NCI-H748 (cell line): Measurements from ENCODE around the gene SDF4.

Source experiments
- DNase-seq: peaks from one replicate; lab custom pipeline; 2025; ENCODE audit not compliant: unreplicated experiment; lab: John Stamatoyannopoulos, UW

Gene SDF4

DNA sequence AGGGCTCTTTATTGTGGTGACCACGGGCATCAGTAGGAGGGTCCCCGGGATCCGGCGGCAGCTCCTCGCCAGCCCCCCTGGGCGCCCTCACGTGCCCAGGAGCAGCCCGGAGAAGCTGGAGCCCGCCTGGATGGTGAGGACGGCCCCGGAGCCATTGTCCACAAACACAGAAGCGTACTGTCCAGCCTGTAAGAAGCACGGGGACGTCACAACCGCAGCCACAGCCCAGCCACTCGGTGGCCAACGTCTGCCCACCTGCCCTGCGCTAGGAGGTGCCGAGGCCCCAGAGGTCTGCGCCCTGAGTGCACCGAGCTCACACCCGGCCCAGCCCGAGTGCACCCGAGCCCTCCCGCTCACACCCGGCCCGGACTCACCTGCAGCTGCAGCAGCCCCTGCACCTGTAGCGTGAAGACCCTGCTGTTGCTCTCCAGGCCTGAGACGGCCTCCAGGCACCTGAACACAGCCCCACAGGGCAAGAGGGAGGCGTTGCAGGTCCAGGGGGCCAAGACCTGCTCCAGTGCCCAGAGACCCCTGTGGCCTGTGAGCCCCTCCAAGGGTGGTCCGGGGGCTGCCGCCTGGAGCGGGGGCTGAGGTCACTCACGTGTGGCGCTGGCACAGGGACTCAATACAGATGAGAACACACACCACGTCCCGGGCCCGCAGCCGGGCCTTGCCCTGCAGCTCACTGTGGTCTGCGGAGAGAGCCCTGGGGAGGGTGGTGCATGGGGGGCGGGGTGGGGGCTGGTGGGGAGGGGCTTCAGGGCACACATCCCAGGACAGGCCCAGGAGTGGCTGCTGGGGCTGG lies 10.9 kb upstream of the SDF4 start:
- no peak for DNase-seq

- no peak for DNase-seq
Observed at GRCh38 chr1:1241588-1242219, 9.9 kb upstream of the SDF4 start.

- DNase-seq = no peak
Observed at GRCh38 chr1:1240822-1241587, 9.2 kb upstream of the SDF4 start.

- DNase-seq = no peak
Observed at GRCh38 chr1:1240348-1240732, 8.5 kb upstream of the SDF4 start.

- DNase-seq = no peak
Observed at GRCh38 chr1:1239614-1240347, 8.0 kb upstream of the SDF4 start.

DNA sequence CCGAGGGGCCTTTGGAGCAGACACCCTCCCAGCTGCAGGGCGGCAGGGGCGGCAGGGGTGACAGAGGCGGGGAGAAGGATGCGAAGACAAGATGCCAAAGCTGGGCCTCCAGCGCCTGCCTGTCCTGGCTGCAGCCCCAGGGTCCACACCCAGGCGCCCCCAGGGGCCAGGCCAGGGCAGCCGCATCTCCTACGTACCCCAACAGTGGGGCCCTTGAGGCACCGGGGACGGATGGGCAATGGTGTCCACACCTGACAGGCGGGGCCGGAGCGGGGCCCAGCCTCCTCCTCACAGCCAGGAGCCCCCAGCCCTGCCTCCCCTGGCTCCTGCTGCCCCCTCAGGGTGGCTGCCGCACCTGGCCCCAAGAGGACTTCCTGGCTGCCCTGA lies 7.4 kb upstream of the SDF4 start:
- no peak for DNase-seq

- no peak for DNase-seq
Observed at GRCh38 chr1:1238702-1239178, 6.9 kb upstream of the SDF4 start.

DNA sequence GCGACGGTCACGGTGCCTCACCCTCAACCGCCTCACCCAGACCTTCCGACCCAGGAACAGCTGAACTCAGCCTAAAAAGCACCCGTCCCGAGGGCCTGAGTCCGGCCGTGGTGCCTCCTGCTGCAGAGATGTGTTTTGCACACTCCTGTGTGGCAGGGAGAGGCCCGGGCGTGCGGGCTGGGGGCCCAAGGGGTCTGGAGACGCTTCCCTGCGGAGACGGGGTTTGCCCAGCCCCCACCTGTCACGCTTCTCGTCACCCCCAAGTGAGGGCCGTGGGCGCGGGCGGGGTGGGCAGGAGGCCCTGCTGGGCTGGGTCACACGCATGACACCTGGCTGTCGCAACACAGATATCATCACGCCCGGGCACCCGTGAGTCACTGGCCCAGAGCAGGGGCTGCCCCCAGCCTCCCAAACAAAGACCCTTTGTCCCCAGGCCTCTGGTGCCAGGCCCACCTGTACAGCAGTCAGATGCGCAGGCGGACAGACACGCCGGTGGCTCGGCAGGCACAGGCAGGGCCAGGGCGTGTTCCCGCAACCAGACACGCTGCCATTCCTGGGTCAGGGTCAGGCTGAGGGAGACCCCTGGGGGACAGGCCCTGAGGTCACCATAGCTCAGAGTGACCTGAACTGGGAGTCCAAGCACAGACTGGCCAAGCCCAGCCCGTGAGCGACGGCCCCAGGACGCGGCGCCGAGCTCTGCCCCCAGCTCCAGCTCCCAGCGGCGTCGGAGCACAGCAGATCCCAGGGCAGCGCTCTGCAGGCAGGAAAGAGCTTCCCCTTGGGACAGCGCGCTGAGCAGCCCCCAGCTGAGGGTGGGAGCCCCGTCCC lies 6.3 kb upstream of the SDF4 start:
- DNase-seq = peak; percentile 14

DNA sequence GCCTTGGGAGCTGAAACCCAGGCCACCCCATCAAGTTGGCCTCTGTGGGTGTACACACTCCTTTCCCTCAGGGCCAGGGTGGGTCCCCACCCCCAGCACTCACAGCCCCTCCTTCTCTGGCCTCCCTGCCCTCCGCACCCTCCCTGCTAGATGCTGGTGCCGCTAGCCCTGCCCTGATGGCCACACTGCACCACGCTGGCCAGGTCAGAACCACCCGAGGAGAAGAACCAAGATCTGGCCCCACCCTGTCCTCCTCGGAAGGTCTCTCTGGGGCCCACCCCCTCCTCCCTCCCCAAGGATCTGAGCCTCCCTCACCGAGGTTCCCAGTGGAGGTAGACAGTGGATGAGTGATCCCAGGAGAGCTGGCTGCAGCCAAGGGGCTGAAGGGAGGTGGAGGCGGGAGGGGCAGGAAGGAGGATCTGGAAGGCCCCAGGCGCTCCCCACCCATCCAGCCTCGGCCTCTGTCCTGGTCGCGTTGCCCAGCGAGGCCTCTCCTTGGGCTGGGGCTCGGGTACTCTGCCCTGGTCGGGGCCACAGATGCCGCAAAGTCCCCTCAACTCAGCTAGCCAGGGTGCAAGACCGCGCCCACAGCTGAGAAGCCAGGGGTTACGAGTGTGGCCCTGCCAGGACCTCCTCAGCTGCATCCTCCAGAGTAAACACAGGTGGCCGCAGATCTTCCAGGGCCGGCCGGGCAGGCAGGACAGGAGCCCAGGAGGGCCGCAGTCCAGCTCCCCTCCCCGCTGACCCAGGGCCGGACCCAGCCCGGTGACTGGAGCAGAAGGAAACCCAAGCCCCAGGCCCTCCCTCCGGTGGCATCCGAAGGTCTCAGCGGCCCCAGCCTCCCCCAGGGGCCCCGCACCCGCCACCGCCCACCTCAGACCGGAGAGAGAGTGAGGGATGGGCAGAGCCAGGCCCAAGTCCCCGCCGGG lies 5.4 kb upstream of the SDF4 start:
- DNase-seq = no peak

- no peak for DNase-seq
Observed at GRCh38 chr1:1236176-1236763, 4.5 kb upstream of the SDF4 start.

DNA sequence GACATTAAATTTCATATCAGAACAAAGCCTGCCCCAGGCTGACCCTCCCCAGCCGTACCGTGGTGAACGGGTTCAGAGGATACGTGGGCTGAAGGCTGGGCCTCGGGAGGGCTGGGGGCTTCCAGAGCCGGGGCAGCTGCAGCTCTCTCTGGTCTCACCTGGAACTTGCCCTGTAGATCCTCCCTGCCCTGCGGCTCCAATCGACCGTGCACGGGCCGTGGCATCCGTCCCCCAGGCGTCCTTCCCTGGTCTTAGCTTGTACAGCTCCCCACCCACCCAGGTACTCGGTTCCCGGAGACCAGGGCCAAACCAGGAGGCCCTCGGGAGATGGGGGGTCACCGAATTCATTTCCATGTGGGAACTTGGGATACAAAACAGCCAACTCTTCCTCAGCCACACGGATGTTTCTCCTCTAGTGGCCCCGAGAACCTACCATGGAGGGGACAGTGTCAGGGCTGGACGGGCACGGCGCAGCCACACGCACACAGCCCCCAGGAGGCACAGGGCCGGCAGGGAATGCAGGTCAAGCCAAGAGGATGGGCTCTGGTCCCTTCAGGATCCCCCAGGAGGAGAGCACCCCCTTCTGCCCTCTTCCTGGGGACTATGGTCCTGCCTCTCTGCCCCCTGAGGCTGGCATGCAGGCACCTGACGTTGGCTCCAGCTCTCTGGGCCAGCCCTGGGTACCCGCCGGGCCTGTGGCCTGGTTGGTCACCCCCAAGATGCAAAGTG lies 3.4 kb upstream of the SDF4 start:
- DNase-seq = no peak

GRCh38 chr1:1234180-1234808 lies 2.5 kb upstream of the SDF4 start:
- DNase-seq = no peak

- DNase-seq = no peak
Observed at GRCh38 chr1:1233567-1233892, 1.7 kb upstream of the SDF4 start.

DNA sequence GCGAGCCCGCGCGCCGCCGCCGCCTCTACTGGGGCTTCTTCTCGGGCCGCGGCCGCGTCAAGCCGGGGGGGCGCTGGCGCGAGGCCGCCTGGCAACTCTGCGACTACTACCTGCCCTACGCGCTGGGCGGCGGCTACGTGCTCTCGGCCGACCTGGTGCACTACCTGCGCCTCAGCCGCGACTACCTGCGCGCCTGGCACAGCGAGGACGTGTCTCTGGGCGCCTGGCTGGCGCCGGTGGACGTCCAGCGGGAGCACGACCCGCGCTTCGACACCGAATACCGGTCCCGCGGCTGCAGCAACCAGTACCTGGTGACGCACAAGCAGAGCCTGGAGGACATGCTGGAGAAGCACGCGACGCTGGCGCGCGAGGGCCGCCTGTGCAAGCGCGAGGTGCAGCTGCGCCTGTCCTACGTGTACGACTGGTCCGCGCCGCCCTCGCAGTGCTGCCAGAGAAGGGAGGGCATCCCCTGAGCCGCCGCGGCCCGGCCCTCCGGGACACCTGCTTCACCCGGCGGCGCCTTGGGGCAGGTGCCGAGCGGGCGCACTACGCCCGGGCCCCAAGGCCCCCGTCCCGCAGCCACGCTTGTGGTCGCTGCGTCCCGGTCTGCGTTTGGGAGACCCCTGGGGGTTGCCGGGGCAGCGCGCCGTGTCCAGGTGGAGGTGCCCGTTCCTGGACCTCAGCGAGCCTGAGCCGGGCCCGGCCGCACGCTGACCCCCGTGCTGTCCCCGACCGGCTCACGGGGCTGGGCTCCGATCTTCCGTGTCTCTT lies 1.2 kb upstream of the SDF4 start:
- no peak for DNase-seq

GRCh38 chr1:1232208-1232795 lies 501 bp upstream of the SDF4 start, which contains the start of gene B3GALT6:
TSS of gene B3GALT6 (plus strand) at chr1:1232237. CDS start at chr1:1232279, 42 bp downstream.
- no peak for DNase-seq

GRCh38 chr1:1230656-1231399 lies 973 bp downstream of the SDF4 start:
- DNase-seq = peak; percentile 38
